Measurements from ENCODE around the gene NCBP2. TPM values are rescaled to one million over a fixed set of nuclear protein-coding genes. Genes with fewer than 3 reads are reported as not detected.

NCBP2 gene
- total RNA-seq, 1 experiment from 2014 or later: 80.0 TPM

DNA sequence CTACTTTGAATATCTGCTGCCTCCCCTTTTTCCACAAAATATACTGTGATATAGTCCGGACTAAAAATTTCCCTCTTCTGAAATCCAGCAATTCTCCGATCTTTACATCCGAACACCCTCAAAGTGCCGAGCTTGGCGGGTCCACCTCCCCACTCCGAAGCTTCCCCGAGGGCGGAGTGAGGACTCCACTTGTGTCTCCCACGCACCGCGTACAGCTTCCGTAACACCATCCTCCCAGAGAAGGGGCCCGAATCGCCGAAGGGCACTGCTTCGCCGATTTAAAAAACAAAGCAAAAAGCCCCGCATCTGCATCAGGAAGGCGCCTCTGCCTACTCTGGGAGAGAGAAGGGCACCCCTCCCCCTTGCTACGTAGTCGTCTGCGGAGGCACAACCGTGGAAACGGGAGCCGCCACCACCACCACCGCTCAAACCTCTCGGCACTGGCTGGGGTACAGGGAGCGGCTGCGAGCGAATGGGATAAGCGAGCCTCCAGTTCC, 551 bp downstream of the NCBP2 start:
- peak; percentile 58 for DNase-seq (ENCODE audit: low read depth)

DNA sequence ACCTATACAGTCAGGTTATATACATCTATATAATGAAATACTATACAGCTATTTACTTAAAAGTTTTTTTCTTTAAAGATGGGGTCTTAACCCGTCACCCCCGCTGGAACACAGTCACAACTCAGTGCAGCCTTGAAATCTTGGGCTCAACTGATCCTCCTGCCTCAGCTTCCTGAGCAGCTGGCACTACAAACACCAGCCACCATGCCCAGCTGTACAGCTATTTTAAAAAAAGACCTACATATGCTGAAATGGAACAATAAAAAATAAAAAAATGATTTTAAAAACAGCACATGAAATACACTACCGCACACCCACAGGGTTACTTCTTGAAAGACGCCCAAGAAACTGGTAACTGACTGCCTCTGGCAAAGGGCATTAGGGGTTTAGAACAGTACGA, 3.8 kb downstream of the NCBP2 start:
- no peak for DNase-seq (ENCODE audit: low read depth)

- DNase-seq (ENCODE audit: low read depth): peak; percentile 10
Measured at GRCh38 chr3:196938124-196938523, 4.2 kb downstream of the NCBP2 start.

DNA sequence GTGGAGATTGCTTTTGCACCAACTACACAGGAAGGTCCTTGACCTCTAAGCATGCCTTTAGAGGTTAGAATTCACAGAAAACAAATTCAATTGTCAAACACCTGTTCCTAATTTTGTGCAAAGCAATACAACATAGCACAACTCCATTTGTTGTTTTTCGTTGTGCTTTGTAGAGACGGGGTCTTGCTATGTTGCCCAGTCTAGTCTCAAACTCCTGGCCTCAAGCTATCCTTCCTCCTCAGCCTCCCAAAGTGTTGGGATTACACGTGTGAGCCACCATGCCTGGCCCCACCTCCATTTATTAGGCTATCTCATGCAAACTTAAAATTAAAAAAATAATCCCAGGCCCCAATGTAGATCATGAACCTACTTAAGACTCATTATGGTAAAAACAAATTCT, 6.0 kb downstream of the NCBP2 start:
- DNase-seq (ENCODE audit: low read depth): no peak

GRCh38 chr3:196932600-196932999, 9.7 kb downstream of the NCBP2 start:
- DNase-seq (ENCODE audit: low read depth): no peak

DNA sequence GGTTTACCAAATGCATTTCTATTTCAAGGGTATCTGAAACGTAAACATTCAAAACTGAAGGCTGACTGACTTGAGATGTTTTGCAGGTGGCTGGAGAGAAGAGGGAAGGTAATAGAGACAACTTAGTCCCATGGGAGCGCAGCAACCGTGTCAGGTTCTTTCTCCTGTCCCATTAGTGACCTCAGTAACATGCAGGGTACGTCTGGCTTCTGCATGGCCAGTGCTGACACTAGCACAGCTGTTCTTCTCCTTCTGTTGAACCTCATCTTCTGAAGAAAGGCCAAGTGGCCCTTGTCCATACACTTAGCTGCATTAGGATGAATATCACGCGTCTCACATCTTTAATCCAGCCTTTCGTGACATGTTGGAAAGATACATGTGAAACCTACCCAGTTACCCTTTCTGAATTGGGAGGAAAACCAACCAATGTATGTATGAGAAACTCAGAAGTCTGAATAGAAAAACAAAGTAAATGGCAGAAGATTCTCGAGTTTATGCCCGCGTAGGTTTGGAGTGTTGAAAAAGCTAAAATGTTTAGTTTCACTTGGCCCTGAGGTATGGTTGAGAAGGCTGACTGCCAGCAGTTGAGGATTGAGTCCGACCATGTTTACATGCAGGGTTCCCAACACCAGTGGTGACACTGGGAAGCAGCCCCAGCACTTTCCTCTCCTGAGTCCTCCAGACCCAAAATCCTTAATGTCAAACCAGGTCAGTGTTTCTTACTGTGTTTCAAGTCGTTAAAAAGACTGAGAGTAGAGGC, 10.3 kb downstream of the NCBP2 start:
- no peak for DNase-seq (ENCODE audit: low read depth)

DNA sequence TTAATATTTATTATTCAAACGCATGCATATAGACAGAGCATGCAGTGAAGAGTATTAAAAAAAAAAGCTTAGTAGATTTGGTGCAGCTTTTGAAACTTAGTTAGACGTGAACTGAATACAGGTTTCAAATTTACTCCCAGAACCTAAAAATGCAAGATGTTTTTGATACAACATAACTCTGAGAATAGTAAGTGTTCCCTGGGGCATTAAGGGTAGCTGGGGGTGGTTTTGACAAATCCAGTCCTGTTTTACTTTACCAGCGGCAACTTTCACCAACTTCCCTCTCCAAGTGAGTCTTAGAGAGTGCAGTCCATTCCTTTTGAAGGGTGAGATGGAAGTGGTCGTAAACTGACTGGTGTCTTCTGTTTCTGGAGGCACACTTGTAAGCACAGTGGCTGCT, 11.2 kb downstream of the NCBP2 start:
- DNase-seq (ENCODE audit: low read depth): no peak

DNA sequence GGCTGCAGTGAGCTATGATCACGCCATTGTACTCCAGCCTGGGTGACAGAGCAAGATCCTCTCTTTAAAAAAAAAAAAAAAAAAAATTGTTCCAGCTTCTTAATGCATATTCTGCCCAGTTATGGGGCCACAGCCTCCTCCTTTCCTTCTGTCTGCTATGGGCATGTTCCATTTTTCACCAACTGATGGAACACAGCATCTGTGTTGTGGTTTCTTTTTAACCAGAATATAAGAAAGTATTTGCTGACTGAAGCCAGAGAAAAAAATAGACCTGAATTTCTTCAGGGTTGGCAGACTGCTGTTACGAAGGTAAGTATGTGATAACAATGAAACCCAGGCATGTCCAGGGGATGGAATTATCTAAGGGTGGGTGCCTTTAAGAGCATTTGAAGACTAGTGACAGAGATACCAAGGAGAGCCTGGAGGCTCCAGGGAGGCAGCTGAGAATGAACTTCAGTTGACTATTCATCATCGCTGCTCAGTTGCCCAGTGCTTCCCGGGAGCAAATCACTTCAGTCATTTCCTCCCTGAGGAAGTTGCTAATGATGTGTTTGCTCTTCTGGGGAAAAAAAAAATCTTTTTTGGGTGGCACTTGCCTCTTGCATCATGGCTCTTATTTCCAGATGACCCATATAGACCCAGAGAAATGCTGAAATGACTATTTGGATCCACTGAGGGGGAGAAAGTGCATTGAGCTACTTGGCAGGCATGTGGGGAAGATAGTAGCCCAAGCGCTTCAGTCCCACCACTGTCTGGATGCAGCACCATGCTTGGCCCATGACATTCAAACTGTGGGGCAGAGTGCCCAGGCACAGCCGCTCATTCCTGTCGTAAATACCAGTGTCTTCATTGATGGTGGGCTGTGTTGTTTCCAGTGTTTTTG, 14.5 kb downstream of the NCBP2 start:
- DNase-seq (ENCODE audit: low read depth): no peak

DNA sequence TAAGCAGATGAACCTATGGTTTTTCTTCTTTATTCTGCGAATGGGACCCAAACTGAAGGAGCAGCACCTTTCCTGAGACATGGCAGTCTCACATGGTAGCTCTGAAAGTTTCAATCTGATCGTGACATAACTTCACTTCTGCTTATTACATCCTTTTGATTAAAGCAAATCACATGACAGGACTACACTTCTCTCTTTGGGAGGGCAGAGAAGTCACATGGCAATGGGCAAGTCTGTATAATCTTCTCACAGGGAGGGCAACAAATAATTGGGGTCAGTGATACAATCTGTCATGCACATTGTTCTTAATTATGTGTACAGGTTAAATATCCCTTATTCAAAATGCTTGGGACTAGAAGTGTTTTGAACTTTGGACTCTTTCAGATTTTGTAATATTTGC, 21.6 kb downstream of the NCBP2 start:
- DNase-seq (ENCODE audit: low read depth): no peak

DNA sequence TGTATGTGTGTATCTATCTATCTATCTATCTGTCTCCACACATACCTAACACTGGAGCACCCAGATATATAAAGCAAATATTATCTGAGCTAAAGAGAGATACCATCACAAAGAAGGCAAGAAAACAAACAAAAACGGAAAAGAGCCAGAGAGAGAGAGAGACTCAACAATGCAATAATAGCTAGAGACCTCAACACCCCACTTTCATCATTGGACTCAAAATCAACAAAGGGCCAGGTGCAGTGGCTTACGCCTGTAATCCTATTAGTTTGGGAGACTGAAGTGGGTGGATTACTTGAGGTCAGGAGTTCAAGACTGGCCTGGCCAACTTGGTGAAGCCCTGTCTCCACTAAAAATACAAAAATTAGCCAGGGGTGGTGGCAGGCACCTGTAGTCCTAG, 23.4 kb downstream of the NCBP2 start:
- DNase-seq (ENCODE audit: low read depth): no peak

- DNase-seq (ENCODE audit: low read depth): no peak
Measured at GRCh38 chr3:196916995-196917394, 25.3 kb downstream of the NCBP2 start.

GRCh38 chr3:196916221-196916620, 26.1 kb downstream of the NCBP2 start:
- no peak for DNase-seq (ENCODE audit: low read depth)

- no peak for DNase-seq (ENCODE audit: low read depth)
Measured at GRCh38 chr3:196915375-196915774, 27.0 kb downstream of the NCBP2 start.

GRCh38 chr3:196914866-196915265, 27.5 kb downstream of the NCBP2 start:
- DNase-seq (ENCODE audit: low read depth): no peak

DNA sequence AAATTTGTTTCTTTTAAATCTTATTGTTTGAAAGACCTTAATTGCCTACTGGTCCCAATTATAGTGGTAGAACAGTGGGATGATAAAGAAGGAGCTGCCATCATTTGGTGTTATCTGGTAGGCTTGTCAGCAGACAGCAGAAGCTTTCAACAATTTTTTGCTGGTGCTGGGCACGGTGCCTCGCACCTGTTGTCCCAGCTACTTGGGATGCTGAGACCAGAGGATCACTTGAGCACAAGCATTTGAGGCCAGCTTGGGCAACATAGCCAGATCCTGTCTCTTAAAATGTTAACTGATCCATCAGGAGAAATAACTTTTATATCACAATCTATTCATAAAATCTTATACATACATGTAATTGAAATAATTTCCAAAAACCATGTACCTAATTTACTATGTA, 38.6 kb downstream of the NCBP2 start:
- DNase-seq (ENCODE audit: low read depth): no peak

DNA sequence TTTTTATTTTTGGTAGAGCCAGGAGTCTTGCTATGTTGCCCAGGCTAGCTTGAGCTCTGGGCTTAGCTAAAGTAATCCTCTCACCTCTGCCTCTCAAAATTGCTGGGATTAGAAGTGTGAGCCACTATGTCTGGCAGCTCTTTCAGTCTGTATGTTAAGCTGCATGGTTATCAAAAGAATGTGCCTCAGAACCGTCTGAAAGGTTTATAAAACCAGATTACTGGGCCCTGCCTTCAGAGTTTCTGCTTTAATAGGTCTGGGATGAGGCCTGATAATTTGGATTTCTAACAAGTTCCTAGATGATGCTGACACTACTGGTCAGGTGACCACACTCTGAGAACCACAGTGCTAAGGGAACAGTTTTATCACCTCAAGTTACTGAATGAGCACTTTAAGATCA, 40.0 kb downstream of the NCBP2 start:
- no peak for DNase-seq (ENCODE audit: low read depth)

DNA sequence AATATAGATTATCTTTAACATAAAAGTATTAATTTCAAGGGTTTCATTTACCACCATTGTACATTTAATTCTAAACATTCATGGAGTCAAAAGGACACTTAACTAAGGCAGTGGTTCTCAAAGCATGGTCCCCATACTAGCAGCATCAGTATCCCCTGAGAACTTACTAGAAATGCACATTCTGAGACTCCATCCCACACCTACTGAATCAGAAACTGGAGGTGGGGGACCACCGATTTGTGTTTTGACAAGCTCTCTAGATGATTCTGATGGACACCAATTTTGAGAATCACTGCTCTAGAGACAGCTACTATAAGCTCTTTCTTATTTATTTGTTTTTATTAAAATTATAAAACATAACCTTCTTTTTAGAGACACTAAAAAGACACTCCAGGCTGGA, 40.6 kb downstream of the NCBP2 start:
- DNase-seq (ENCODE audit: low read depth): no peak

DNA sequence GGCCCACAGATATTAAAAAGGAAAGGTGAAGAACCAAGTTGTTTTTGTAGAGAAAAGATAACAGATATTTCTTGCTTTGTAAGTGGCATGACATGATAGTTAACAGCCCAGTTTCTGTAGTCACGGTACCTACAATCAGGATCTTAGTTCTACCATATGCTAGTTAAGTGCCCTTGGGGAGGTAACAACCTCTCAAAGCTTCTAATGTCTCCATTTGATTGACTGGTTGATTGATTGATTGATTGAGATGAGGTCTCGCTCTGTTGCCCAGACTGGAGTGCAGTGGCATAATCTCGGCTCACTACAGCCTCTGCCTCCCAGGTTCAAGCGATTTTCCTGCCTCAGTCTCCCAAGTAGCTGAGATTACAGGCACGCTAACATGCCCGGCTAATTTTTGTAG, 46.1 kb downstream of the NCBP2 start:
- DNase-seq (ENCODE audit: low read depth): no peak

GRCh38 chr3:196894557-196895295, 47.6 kb downstream of the NCBP2 start:
- no peak for DNase-seq (ENCODE audit: low read depth)

DNA sequence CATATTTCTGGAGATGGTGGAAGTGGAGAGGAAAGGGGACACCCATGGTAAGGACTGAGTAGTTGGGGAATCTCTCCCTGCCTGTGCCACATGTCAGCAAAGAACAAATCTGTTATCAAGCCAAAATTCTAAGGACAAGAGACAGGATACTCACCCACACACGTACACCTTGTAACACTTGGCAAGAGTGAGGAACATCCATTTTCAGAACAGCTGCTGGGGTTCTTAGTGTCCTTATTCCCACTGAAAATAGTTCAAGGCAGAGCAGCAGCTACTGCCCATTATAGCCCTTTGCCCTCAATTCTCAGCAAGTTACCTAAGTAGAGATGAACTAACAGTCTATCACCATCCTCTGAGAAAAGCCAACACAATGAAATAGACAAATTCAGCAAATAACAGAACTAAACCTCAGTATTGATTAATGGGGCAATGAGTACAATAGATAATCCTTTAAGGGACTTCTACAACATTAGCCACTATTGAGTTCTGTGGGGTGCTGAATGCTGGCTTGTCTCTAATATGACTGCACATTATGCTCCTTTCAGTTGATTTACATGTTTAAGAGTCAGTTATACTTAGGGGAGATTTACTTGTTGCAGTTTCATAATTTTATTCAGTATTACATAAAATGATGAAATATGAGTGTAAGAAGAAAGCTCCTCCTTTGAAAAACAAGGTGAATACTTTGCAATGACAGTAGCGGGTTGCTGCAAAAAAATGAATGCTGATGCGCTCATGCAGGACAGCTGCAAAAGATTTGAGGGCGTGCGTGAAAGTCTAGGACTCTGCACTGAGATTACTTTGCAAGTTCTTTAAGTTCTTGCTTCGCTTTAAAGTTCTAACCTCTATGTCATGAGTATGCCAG, 52.3 kb downstream of the NCBP2 start:
- no peak for DNase-seq (ENCODE audit: low read depth)

DNA sequence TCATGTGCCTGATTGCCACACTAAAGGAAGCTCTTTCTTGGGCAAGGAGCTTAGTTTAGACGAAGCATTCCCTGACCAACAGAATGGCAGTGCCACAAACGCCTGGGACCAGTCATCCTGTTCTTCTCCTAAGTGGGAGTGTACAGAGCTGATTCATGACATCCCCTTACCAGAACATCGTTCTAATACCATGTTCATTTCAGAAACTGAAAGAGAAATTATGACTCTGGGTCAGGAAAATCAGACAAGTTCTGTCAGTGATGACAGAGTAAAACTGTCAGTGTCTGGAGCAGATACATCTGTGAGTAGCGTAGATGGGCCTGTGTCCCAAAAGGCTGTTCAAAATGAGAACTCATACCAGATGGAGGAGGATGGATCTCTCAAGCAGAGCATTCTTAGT, 56.2 kb downstream of the NCBP2 start:
- DNase-seq (ENCODE audit: low read depth): no peak
